RWPE1 (cell line): Measurements from ENCODE around the gene HSCB.
"Not testable (repeated sequence)": the region's sequence is repeated elsewhere in the genome, so short reads cannot be mapped to it uniquely, and the experiment has no call there.

ENCODE experiments used
- CTCF ChIA-PET: fragments of 350-600 bp; sonication (Branson Sonifier 250); formaldehyde crosslinking; extraction: SDS; loops from one replicate; lab custom pipeline; 2021; lab: Yijun Ruan, JAX
- POLR2A ChIA-PET: fragments of 400-600 bp; formaldehyde crosslinking; extraction: SDS; loops from one replicate; lab custom pipeline; 2020; ENCODE audit warnings: antibody characterized with exemption; ENCODE audit not compliant: low non-redundant PET; lab: Yijun Ruan, JAX
- DNase-seq: peaks from one replicate; pipeline ENCODE4 v3.0.0; 2012; ENCODE audit warnings: low spot score
- H3K27ac ChIP-seq: fragments of 450-650 bp; 2 replicates; pipeline ENCODE4 v1.5.1; 2017
- TF ChIP-seq, protein P1 (sequence below): fragments of 450-650 bp; conservative IDR thresholded peaks from 2 replicates; pipeline ENCODE4 v1.5.1; 2017; ENCODE audit warnings: low read depth, mild to moderate bottlenecking

The HSCB gene

DNA sequence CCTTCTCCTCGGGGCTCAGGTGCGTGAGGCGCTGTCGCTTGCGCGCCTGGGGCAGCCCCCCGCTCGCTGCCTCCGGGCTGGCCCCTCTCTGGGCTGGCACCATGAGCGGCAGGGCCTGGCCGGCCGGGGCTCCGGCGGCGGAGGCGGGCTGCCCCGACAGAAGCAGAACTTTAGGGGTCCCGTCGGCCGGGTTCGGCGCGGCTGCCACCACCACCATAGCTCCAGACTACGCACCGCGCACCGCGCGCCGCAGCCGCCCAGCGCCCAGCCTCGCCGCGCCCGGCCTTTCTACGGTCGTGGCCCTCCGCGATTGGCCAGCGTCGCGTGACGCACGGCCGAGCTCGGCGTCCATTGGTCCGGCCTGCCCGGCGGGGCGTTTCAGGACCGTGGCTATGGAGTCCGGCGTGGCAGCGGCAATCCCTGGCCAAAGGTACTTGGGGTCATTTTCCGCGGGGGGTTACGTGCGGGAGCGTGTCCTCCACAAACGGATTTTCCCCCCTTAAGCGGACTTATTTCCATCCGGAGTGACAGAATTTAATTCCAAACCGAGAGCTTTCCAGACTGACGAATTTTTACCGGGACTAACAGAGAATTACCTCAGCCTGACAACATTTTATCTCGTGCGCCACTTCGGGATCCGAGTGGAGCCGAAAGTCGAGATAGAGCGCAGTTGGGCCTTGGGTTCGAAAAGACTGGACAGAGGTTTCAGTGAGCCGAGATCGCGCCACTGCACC lies 58.6 kb downstream of the HSCB start, which contains the start of gene XBP1:
XBP1 (minus strand) TSS at position 262 of the 734 bp plus-strand sequence.
- DNase-seq: peak; percentile 98
- ChIA-PET CTCF (no interaction called here), POLR2A (interaction anchor here (0.5 to 0.7 kb wide), 5 partner anchors 9 to 236 kb away, joined by 3 to 4 read pairs (median 3); partner anchors contain the start of gene CCDC117)
- TF ChIP-seq, protein P1, sequence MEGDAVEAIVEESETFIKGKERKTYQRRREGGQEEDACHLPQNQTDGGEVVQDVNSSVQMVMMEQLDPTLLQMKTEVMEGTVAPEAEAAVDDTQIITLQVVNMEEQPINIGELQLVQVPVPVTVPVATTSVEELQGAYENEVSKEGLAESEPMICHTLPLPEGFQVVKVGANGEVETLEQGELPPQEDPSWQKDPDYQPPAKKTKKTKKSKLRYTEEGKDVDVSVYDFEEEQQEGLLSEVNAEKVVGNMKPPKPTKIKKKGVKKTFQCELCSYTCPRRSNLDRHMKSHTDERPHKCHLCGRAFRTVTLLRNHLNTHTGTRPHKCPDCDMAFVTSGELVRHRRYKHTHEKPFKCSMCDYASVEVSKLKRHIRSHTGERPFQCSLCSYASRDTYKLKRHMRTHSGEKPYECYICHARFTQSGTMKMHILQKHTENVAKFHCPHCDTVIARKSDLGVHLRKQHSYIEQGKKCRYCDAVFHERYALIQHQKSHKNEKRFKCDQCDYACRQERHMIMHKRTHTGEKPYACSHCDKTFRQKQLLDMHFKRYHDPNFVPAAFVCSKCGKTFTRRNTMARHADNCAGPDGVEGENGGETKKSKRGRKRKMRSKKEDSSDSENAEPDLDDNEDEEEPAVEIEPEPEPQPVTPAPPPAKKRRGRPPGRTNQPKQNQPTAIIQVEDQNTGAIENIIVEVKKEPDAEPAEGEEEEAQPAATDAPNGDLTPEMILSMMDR: no peak
- H3K27ac ChIP-seq: peak within 1 kb of the TSS; percentile 97

DNA sequence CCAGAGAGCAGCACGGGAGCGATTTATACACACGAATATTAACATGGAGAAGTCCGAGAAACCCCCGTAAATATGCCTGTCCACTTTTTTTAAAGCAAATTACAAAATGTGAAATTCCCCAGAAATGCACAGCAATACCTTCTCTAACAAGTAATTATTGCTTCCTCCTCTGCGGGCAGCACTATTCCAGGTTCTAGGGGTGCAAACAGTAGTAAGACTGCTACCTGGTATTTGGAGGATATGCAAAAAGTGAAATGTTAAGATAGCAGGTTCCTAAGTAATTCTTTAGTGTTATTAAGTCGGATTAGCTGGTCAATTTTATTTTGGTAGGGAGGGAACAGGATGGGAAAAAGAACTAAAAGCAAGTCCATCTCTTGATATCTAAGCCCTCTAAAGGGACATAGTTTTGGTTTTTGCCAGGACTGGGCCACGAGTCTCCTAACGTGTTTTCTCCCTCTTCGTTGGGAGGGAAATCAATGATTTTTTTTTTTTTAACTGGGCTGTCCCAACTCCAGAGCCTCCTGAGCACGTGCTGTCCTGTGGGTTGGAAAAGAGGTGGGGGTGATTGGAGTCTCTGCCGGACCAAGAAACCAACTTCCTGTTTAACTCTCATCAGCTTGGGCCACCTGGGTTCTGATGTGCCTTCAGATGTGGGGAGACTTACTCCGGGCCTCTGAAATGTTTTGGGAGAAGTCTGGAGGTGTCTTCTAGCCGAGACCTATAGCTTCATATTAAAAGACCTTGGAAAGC lies 60.2 kb downstream of the HSCB start:
- TF ChIP-seq, protein P1: no peak
- no peak for DNase-seq

DNA sequence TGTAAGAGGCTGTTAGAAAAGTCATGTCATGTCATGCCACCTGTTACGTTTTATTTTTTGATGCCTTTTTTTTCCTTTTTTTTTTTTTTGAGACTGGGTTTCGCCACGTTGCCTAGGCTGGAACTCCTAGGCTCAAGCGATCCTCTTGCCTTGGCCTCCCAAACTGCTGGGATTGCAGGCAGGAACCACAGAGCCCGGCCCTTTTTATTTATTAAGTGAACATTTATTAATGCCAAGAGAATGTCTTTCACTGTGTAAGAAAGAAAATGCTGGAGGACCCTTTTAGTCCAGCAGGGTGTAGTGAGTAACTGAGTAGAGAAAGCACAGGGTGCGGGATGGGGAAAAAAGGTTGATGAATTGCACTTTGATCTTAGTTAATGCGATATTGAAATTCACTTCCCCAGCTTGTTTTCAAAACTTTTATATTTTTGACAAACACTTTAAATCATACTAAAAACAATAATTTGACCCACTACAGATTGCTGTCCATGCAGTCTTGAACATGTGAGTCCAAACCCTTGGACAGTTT lies 60.8 kb downstream of the HSCB start:
- peak overlapping the region; percentile 45 for H3K27ac ChIP-seq
- TF ChIP-seq, protein P1: no peak
- CTCF ChIA-PET: interaction anchor here (0.9 to 1.0 kb wide), 2 partner anchors 27 to 30 kb away, joined by 3 to 4 read pairs; partner anchors contain the start of gene CCDC117
- POLR2A ChIA-PET: interaction anchor here (0.7 kb wide), 1 partner anchor 79 kb away, joined by 5 read pairs; no protein-coding TSS in a partner anchor
- no peak for DNase-seq

More for the DNA sequence above, 60.2 kb downstream of the HSCB start:
- H3K27ac ChIP-seq: peak overlapping the region; percentile 97
- CTCF ChIA-PET: interaction anchor here (0.9 to 1.0 kb wide), 2 partner anchors 28 to 30 kb away, joined by 3 to 4 read pairs; partner anchors contain the start of gene CCDC117
- POLR2A ChIA-PET: interaction anchor here (0.7 kb wide), 1 partner anchor 80 kb away, joined by 5 read pairs; no protein-coding TSS in a partner anchor

DNA sequence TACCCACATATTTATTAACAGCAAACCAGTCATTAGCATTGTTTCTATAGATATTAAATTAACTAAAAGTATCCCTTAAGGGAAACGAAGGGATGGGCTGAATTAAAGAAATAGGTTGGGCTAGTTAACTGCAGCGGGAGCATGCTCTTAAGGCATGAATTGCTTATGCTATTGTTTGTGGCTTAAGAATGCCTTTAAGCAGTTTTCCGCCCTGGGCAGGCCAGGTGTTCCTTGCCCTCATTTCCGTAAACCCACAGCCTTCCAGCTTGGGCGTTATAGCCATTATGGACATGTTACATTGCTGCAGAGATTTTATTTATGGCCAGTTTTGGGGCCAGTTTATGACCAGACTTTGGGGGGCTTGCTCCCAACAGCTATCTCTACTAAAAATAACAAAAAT lies 63.6 kb downstream of the HSCB start:
- DNase-seq, CTCF ChIA-PET, H3K27ac ChIP-seq, POLR2A ChIA-PET: not testable (repeated sequence)
